Sigmoid colon (tissue), 3 donors: ENCODE data around the gene NKX1-2.

ENCODE experiments used
- CTCF ChIP-seq, 4 experiments: fragments of 450-650 bp in 3 of 4; fragments of 200-600 bp in 1 of 4; IDR thresholded peaks; one replicate each; pipeline ENCODE4 v1.5.1; 2016 to 2019; ENCODE audit warnings: antibody characterized with exemption in 4 of 4, mild to moderate bottlenecking in 3 of 4, moderate library complexity in 2 of 4
- POLR2A ChIP-seq, 2 donors: fragments of 450-650 bp; IDR thresholded peaks; one replicate each; pipeline ENCODE4 v1.6.1; 2016; ENCODE audit warnings: antibody characterized with exemption in 2 of 2, mild to moderate bottlenecking in 2 of 2, moderate library complexity in 2 of 2

- TF ChIP-seq POLR2A (IDR thresholded peaks at IDR 0.05) (no peak), CTCF (IDR thresholded peaks at IDR 0.05) (no peak)
Observed at GRCh38 chr10:124416733-124417132, 33.1 kb downstream of the NKX1-2 start.
